HepG2 (cell line): Measurements from ENCODE around the gene GRM5. TPM values are rescaled to one million over a fixed set of nuclear protein-coding genes. Genes with fewer than 3 reads are reported as not detected.

ENCODE experiments used
- ATAC-seq: fragments of 200-7000 bp; cut with Tn5 transposase; 3 replicates; pipeline ENCODE4 v1.9.1; 2020; ENCODE audit warnings: mild to moderate bottlenecking, moderate library complexity
- BruUV-seq: library from RNA; stranded (reverse); fragments of 400-500 nt; replicated peaks from 2 replicates; lab custom pipeline; 2021; lab: Mats Ljungman, UMichigan
- CTCF ChIA-PET: fragments of 300-600 bp; formaldehyde crosslinking; extraction: SDS; loops from one replicate; lab custom pipeline; 2021; ENCODE audit warnings: low total read pairs, inconsistent platforms, low intra/inter-chr PET ratio; lab: Yijun Ruan, JAX
- POLR2A ChIA-PET: fragments of 350-600 bp; sonication (Branson Sonifier 250); formaldehyde crosslinking; loops from one replicate; lab custom pipeline; 2020; ENCODE audit warnings: antibody characterized with exemption, inconsistent platforms; lab: Yijun Ruan, JAX
- DNase-seq: peaks from one replicate; pipeline ENCODE4 v3.0.0-alpha.2; 2015; ENCODE audit warnings: low spot score
- FAIRE-seq: peaks from 3 replicates; lab custom pipeline; 2011; peaks lifted over from hg19 to GRCh38; lab: Jason Lieb, UNC
- H2AFZ ChIP-seq: one replicate; pipeline ENCODE4 v1.6.1; 2011; ENCODE audit warnings: low read length, inconsistent platforms
- H3K27ac ChIP-seq: fragments of 300-600 bp; 3 replicates; pipeline ENCODE4 v1.8.0; 2011; ENCODE audit warnings: mixed run types, mild to moderate bottlenecking, mixed read lengths, low read length, inconsistent platforms; ENCODE audit not compliant: insufficient read depth; ENCODE audit errors: extremely low read length
- H3K27me3 ChIP-seq, 2 experiments: fragments of 200-600 bp in 1 of 2; 2 replicates in 1 of 2; 3 replicates in 1 of 2; pipeline versions ENCODE4 v1.6.0 to v1.8.0; 2011; ENCODE audit warnings: low read length in 2 of 2, mild to moderate bottlenecking in 2 of 2, moderate library complexity in 2 of 2, inconsistent platforms in 1 of 2; ENCODE audit not compliant: insufficient read depth in 2 of 2, control insufficient read depth in 1 of 2
- H3K36me3 ChIP-seq, 2 experiments: fragments of 200-600 bp in 1 of 2; replicated peaks in 1 of 2; 2 replicates in 1 of 2; 3 replicates in 1 of 2; pipeline versions ENCODE4 v1.5.1 to v1.8.0; 2011; ENCODE audit warnings: low read length in 2 of 2, inconsistent platforms in 1 of 2; ENCODE audit not compliant: insufficient read depth in 2 of 2, control insufficient read depth in 1 of 2
- H3K4me1 ChIP-seq: 2 replicates; pipeline ENCODE4 v1.5.1; 2012; ENCODE audit warnings: low read length, inconsistent platforms; ENCODE audit not compliant: insufficient read depth
- H3K4me2 ChIP-seq: 2 replicates; pipeline ENCODE4 v1.6.0; 2011; ENCODE audit warnings: low read depth, low read length, inconsistent platforms
- H3K4me3 ChIP-seq, 3 experiments: fragments of 200-600 bp in 1 of 3; sonication (generic), shearing (Covaris generic) in 1 of 3; replicated peaks in 1 of 3; 2 replicates each; pipeline ENCODE4 v1.5.1; 2011 to 2016; ENCODE audit warnings: low read length in 3 of 3, inconsistent platforms in 2 of 3, low read depth in 2 of 3, mild to moderate bottlenecking in 2 of 3, control low read depth in 1 of 3, mixed read lengths in 1 of 3; ENCODE audit not compliant: insufficient read depth in 1 of 3
- H3K79me2 ChIP-seq: one replicate; pipeline ENCODE4 v1.6.1; 2011; ENCODE audit warnings: low read length, inconsistent platforms; ENCODE audit not compliant: insufficient read depth
- H3K9ac ChIP-seq: 2 replicates; pipeline ENCODE4 v1.6.0; 2011; ENCODE audit warnings: mild to moderate bottlenecking, low read depth, low read length, inconsistent platforms; ENCODE audit not compliant: insufficient read depth
- H3K9me3 ChIP-seq: 2 replicates; pipeline ENCODE4 v1.5.1; 2012; ENCODE audit warnings: mild to moderate bottlenecking, low read length
- H4K20me1 ChIP-seq: 2 replicates; pipeline ENCODE4 v1.6.0; 2011; ENCODE audit warnings: inconsistent platforms, mild to moderate bottlenecking, low read length, moderate library complexity; ENCODE audit not compliant: insufficient read depth
- ELF4 ChIP-seq: sonication (generic); formaldehyde crosslinking; IDR thresholded peaks from 2 replicates; pipeline ENCODE4 v1.5.0; 2020; ENCODE audit warnings: missing genetic modification reagents, mild to moderate bottlenecking, moderate library complexity, borderline replicate concordance
- HOXA3 ChIP-seq: sonication (generic); formaldehyde crosslinking; IDR thresholded peaks from 2 replicates; pipeline ENCODE4 v1.5.0; 2020; ENCODE audit warnings: missing genetic modification reagents
- KLF12 ChIP-seq: sonication (generic); formaldehyde crosslinking; IDR thresholded peaks from 2 replicates; pipeline ENCODE4 v1.4.0; 2020; ENCODE audit warnings: missing genetic modification reagents, borderline replicate concordance
- MAFF ChIP-seq: IDR thresholded peaks from 2 replicates; pipeline ENCODE4 v1.6.1; 2011; ENCODE audit warnings: low read depth, low read length, improper control_type of control experiment
- NCOA5 ChIP-seq: sonication (generic); formaldehyde crosslinking; IDR thresholded peaks from 2 replicates; pipeline ENCODE4 v1.4.0; 2020; ENCODE audit warnings: missing genetic modification reagents
- ZNF143 ChIP-seq: sonication (generic); formaldehyde crosslinking; IDR thresholded peaks from 2 replicates; pipeline ENCODE4 v1.4.0; 2020; ENCODE audit warnings: missing genetic modification reagents
- ZNF878 ChIP-seq: sonication (generic); formaldehyde crosslinking; IDR thresholded peaks from 2 replicates; pipeline ENCODE4 v1.8.1; 2023; ENCODE audit warnings: mild to moderate bottlenecking, missing genetic modification reagents, moderate library complexity
- WGBS: methylation state at CpG from one replicate; pipeline ENCODE4 v1.1.6; 2017; ENCODE audit warnings: low lambda C conversion rate; 5-methylcytosine and 5-hydroxymethylcytosine counted together
- in situ Hi-C: cut with HindIII; loops from 2 replicates; pipeline ENCODE4 v1.10.0; 2017; ENCODE audit warnings: low pct_unique_long_range_greater_than_20kb; ENCODE audit not compliant: extremely low pct_ligation_motif_present
- intact Hi-C: fragments of 100-400 bp; cut with micrococcal nuclease; formaldehyde crosslinking; loops from one replicate; pipeline ENCODE4 v1.10.0; 2022; ENCODE audit not compliant: unreplicated experiment
- polyA plus RNA-seq, 8 experiments: library from polyadenylated mRNA; depleted of rRNA in 3 of 8; stranded (reverse) in 7 of 8; unstranded in 1 of 8; fragments of >200 nt; fragmentation: Illumina TruSeq in 4 of 8; extraction: Trizol in 4 of 8; gene quantifications; 2 replicates each; pipeline versions ENCODE4 v1.2.1 to v1.2.3, GENCODE V29; 2011 to 2016; ENCODE audit warnings: low read depth in 4 of 8, missing spikeins in 1 of 8, mixed read lengths in 1 of 8; ENCODE audit not compliant: insufficient read depth in 1 of 8
- total RNA-seq, 5 experiments: library from RNA; depleted of rRNA; stranded (reverse); fragments of >200 nt; fragmentation: Illumina TruSeq; extraction: Trizol; gene quantifications; 2 replicates each; pipeline ENCODE4 v1.2.3, GENCODE V29; 2016; ENCODE audit warnings: low read depth in 1 of 5
- TF ChIP-seq, protein P1 (sequence below): sonication (generic); formaldehyde crosslinking; IDR thresholded peaks from 2 replicates; pipeline ENCODE4 v1.5.1; 2020; ENCODE audit warnings: mild to moderate bottlenecking, missing genetic modification reagents, moderate library complexity

Gene GRM5
- total and polyA plus RNA-seq, 2 of the 13 experiments (the other 11 are each of a cell fraction or from before 2014, with no cell fraction given): not detected

DNA sequence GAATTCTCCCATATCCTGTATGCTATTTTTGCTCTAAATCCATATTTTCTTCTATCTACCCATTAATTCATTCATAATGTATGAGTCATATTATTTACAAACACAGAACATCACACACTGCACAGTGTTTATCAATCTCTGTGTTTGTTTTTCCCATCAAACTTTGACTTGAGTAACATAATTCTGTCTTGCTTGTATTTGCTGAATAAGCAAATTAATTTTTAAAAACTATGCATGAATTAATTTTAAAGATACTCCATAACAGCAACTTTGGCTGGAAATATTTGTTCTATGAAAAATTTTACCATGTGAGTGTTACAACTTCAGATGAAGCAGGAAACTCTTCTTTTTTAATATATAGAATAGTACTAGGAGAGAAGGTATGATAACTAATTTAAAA is 275.6 kb downstream of the GRM5 start (continued):
- TF ChIP-seq, protein P1, sequence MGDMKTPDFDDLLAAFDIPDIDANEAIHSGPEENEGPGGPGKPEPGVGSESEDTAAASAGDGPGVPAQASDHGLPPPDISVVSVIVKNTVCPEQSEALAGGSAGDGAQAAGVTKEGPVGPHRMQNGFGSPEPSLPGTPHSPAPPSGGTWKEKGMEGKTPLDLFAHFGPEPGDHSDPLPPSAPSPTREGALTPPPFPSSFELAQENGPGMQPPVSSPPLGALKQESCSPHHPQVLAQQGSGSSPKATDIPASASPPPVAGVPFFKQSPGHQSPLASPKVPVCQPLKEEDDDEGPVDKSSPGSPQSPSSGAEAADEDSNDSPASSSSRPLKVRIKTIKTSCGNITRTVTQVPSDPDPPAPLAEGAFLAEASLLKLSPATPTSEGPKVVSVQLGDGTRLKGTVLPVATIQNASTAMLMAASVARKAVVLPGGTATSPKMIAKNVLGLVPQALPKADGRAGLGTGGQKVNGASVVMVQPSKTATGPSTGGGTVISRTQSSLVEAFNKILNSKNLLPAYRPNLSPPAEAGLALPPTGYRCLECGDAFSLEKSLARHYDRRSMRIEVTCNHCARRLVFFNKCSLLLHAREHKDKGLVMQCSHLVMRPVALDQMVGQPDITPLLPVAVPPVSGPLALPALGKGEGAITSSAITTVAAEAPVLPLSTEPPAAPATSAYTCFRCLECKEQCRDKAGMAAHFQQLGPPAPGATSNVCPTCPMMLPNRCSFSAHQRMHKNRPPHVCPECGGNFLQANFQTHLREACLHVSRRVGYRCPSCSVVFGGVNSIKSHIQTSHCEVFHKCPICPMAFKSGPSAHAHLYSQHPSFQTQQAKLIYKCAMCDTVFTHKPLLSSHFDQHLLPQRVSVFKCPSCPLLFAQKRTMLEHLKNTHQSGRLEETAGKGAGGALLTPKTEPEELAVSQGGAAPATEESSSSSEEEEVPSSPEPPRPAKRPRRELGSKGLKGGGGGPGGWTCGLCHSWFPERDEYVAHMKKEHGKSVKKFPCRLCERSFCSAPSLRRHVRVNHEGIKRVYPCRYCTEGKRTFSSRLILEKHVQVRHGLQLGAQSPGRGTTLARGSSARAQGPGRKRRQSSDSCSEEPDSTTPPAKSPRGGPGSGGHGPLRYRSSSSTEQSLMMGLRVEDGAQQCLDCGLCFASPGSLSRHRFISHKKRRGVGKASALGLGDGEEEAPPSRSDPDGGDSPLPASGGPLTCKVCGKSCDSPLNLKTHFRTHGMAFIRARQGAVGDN (CRISPR knock-in tag): no peak
- TF ChIP-seq MAFF: peak; percentile 95

DNA sequence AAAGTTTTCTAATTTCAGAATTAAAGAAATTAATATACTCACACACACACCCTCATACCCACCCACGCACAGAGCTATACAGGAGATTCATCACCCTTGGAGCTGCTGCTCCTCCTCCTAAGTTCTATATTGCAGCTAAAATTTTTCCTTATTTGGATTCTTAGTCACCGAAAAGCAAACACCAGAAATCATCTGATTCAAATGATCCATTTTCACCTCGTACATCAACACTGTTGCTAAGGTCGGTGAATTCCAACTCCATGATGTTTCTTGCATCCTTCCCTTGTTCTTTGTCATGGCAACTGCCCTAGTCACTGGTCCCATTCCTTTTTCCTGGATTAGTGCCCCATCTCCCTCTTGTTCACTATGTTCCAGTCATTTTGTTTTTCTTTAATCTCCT is 286.2 kb downstream of the GRM5 start:
- Histone ChIP-seq H4K20me1 (no peaks in the 10 kb centered on the region), H3K36me3 (no peaks in the 10 kb centered on the region), H3K79me2 (no peaks in the 10 kb centered on the region), H3K9me3 (no peaks in the 10 kb centered on the region), H3K27me3 (no peaks in the 10 kb centered on the region), H3K4me2 (no peak overlapping the region), H3K27ac (no peak overlapping the region), H3K4me1 (no peaks in the 10 kb centered on the region), H3K9ac (no peak overlapping the region), H2AFZ (no peak overlapping the region), H3K4me3 (no peak overlapping the region)
- DNase-seq: peak; percentile 0
- ChIA-PET POLR2A (no interaction called here), CTCF (no interaction called here)
- intact Hi-C loops (no loop called here), in situ Hi-C loops (no loop called here)
- FAIRE-seq: no peak
- no TSS peak for BruUV-seq
- ATAC-seq: no peak
- 3% methylated on average over 4 of the region's 4 CpGs for WGBS
- TF ChIP-seq KLF12 (CRISPR knock-in tag) (no peak), ELF4 (CRISPR knock-in tag) (no peak), ZNF878 (CRISPR knock-in tag) (no peak), HOXA3 (CRISPR knock-in tag) (no peak), NCOA5 (no peak), ZNF143 (no peak)
